Ovary (tissue), 9 donors: ENCODE data around the gene OXSM. TPM values are rescaled to one million over a fixed set of nuclear protein-coding genes. Genes with fewer than 3 reads are reported as not detected.

ENCODE experiments used
- DNase-seq, 5 donors: peaks; one replicate each; pipeline ENCODE4 v3.0.0-alpha.2; 2019 to 2020
- H3K27ac ChIP-seq, 2 donors: fragments of 200-600 bp; one replicate each; pipeline versions ENCODE4 v1.5.1 to v1.8.0; 2019 to 2022
- H3K27me3 ChIP-seq: fragments of 200-600 bp; one replicate; pipeline ENCODE4 v1.8.0; 2022
- H3K36me3 ChIP-seq: fragments of 200-600 bp; sonication (generic); one replicate; pipeline ENCODE4 v1.5.1; 2019
- H3K4me1 ChIP-seq: one replicate; pipeline ENCODE4 v1.8.1; 2013; ENCODE audit warnings: mild to moderate bottlenecking, moderate library complexity; ENCODE audit not compliant: insufficient read depth
- H3K4me3 ChIP-seq: fragments of 200-600 bp; sonication (generic); one replicate; pipeline ENCODE4 v1.5.1; 2017
- H3K9me3 ChIP-seq, 2 donors: fragments of 200-600 bp in 1 of 2; sonication (generic) in 1 of 2; one replicate each; pipeline versions ENCODE4 v1.5.1 to v1.8.1; 2013 to 2019; ENCODE audit warnings: mild to moderate bottlenecking in 1 of 2, moderate library complexity in 1 of 2
- EP300 ChIP-seq: sonication (generic); formaldehyde crosslinking; IDR thresholded peaks from one replicate; pipeline ENCODE4 v1.6.1; 2017; ENCODE audit warnings: antibody characterized with exemption
- POLR2A ChIP-seq: fragments of 450-650 bp; IDR thresholded peaks from one replicate; pipeline ENCODE4 v1.6.1; 2017; ENCODE audit warnings: antibody characterized with exemption, mild to moderate bottlenecking, moderate library complexity
- WGBS, 3 donors: extraction: QIAGEN DNeasy Blood & Tissue Kit in 1 of 3; methylation state at CpG; one replicate each; pipeline versions ENCODE4 v1.1.5 to v1.1.7; 2013 to 2017; 5-methylcytosine and 5-hydroxymethylcytosine counted together
- intact Hi-C, 4 donors: fragments of 100-400 bp; cut with DNase I; formaldehyde crosslinking; loops; one replicate each; pipeline versions ENCODE4 v1.11.0 to v1.15.1; 2022 to 2023
- polyA plus RNA-seq, 2 donors: library from polyadenylated mRNA; stranded (reverse); fragments of 200-250 nt in 1 of 2; fragments of 350-450 nt in 1 of 2; fragmentation: Illumina TruSeq in 1 of 2; extraction: RNeasy Lipid Tissue Mini Kit (QIAGEN cat#74804) in 1 of 2; gene quantifications; one replicate each; pipeline ENCODE4 v1.2.3, GENCODE V29; 2013 to 2014
- total RNA-seq, 7 donors: library from RNA; depleted of rRNA in 2 of 7; stranded (reverse); fragments of >200 nt in 2 of 7; fragmentation: NEBNext Ultra II Directional in 3 of 7; extraction: Animal tissue kit (Norgen Biotek cat#: 25700) in 3 of 7; gene quantifications; one replicate each; pipeline versions ENCODE4 v1.1.0 to v1.2.4, GENCODE V29; 2016 to 2023
- TF ChIP-seq, protein P1 (sequence below), 3 donors: fragments of 450-650 bp in 2 of 3; fragments of 200-600 bp in 1 of 3; IDR thresholded peaks; one replicate each; pipeline versions ENCODE4 v1.5.1 to v1.8.0; 2016 to 2022; ENCODE audit warnings: antibody characterized with exemption in 3 of 3, mild to moderate bottlenecking in 1 of 3
- donor health status: DM: no; HTN: no; CAD: no; lungs with moderate emphysema.
- donor health status: DM: no; HTN: no; CAD: no.
- donor health status: Bipolar disorder and iron deficiency.
- donor health status: DM: yes; HTN: yes; CAD: no.
- donor health status: DM: no; HTN: no; CAD: no.
- donor health status: DM: yes; HTN: yes; CAD: no.

OXSM gene
- total and polyA plus RNA-seq, 9 donors = 3.6 to 8.9 (median 6.6) TPM

DNA sequence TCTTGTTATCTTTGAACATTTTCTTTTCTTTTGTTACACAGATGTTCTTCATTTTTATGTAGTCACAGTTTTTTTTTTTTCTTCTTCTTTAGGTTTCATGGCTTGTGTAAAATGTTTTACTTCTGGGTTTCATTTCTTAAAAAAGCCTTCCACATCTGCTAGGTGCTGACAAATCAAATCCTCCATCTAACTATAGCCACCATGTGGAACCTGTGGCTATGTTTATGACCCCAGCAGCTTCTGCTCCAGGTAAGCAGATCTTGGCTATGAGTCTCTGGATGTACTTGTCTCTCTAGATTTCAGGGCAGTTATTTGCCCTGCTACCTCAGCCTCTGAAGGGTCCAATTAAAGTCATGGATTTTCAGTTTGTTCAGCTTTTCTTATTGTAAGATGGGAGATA, 44.5 kb downstream of the OXSM start:
- intact Hi-C loops = no loop called here
- Histone ChIP-seq H3K4me3 (no peak overlapping the region), H3K36me3 (no peaks in the 10 kb centered on the region), H3K4me1 (no peaks in the 10 kb centered on the region), H3K27me3 (no peaks in the 10 kb centered on the region), H3K27ac (no peak overlapping the region), H3K9me3 (no peaks in the 10 kb centered on the region)
- TF ChIP-seq EP300 (no peak), POLR2A (no peak)
- TF ChIP-seq, protein P1, sequence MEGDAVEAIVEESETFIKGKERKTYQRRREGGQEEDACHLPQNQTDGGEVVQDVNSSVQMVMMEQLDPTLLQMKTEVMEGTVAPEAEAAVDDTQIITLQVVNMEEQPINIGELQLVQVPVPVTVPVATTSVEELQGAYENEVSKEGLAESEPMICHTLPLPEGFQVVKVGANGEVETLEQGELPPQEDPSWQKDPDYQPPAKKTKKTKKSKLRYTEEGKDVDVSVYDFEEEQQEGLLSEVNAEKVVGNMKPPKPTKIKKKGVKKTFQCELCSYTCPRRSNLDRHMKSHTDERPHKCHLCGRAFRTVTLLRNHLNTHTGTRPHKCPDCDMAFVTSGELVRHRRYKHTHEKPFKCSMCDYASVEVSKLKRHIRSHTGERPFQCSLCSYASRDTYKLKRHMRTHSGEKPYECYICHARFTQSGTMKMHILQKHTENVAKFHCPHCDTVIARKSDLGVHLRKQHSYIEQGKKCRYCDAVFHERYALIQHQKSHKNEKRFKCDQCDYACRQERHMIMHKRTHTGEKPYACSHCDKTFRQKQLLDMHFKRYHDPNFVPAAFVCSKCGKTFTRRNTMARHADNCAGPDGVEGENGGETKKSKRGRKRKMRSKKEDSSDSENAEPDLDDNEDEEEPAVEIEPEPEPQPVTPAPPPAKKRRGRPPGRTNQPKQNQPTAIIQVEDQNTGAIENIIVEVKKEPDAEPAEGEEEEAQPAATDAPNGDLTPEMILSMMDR (IDR thresholded peaks at IDR 0.05) = no peak
- no peak for DNase-seq

DNA sequence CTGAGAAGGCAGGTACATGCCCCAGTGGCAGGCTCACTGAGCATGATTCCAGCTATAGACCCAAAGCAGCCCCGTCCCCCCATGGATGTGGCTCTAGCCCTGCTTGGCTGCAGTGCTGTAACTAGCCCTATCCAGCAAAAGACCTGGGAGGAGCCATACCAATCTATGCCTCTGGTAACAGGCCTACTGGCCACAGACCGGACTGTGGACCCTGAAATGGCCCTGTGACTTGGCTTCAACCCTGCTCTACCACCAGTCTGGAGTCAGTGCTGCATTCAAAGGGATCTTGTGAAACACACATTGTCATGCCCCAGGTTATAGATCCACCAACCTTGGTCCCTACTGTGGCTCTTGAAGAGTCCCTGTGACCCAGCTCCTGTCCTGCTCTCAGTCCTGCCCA, 46.7 kb downstream of the OXSM start:
- Histone ChIP-seq H3K4me1 (no peaks in the 10 kb centered on the region), H3K27ac (no peak overlapping the region), H3K4me3 (no peak overlapping the region), H3K9me3 (no peaks in the 10 kb centered on the region), H3K36me3 (no peaks in the 10 kb centered on the region), H3K27me3 (no peaks in the 10 kb centered on the region)
- intact Hi-C loops = no loop called here
- DNase-seq = no peak
- TF ChIP-seq, protein P1 (IDR thresholded peaks at IDR 0.05) = no peak
- TF ChIP-seq POLR2A (no peak), EP300 (no peak)
- WGBS, 3 donors = 83 to 93% (median 84%) methylated on average over 2 of the region's 2 CpGs

DNA sequence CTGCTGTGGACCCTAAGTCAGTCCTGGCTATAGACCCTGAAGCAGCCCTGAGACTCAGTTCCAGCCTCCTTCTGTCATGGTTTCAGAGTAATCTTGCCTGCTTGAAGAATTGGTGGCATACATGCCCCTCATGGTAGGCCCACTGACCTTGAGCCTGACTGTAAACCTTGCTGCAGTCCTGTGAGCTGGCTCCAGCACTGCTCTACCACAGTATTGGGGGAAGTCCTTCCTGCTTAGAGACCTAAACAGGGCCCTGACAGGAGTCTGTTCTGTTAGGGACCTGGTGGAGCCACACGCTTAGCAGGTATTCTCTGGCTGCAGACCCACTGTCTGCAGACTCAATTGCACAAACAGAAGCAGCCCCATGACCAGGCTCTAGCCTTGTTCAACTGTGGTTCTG, 47.1 kb downstream of the OXSM start:
- Histone ChIP-seq H3K4me1 (no peaks in the 10 kb centered on the region), H3K36me3 (no peaks in the 10 kb centered on the region), H3K9me3 (no peaks in the 10 kb centered on the region), H3K4me3 (no peak overlapping the region), H3K27me3 (no peaks in the 10 kb centered on the region), H3K27ac (no peak overlapping the region)
- 0% methylated on average over 1 of the region's 1 CpG for WGBS, 3 donors
- TF ChIP-seq POLR2A (no peak), EP300 (no peak)
- TF ChIP-seq, protein P1 (IDR thresholded peaks at IDR 0.05) = no peak
- intact Hi-C loops = no loop called here
- DNase-seq = no peak

DNA sequence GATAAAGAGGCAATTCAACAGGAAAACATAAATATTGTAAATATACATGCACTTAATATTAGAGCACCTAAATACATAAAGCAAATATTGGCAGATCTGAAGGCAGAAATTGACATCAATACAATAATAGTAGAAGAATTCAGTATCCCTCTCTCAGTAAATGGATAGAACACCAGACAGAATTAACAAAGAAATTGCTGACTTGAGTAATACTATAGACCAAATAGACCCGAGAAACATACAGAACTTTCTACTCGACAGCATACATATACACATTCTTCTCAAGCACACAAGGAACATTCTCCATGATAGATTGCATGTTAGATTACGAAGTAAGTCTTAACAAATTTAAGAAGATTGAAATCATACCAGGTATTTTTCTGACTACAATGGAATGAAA, 50.2 kb downstream of the OXSM start:
- no peak for TF ChIP-seq EP300
- TF ChIP-seq, protein P1 (IDR thresholded peaks at IDR 0.05) = no peak
- H3K27me3 ChIP-seq = no peaks in the 10 kb centered on the region
- no peak overlapping the region for H3K27ac ChIP-seq
- no peaks in the 10 kb centered on the region for H3K4me1 ChIP-seq
- no peaks in the 10 kb centered on the region for H3K9me3 ChIP-seq
- DNase-seq = no peak
- no peak overlapping the region for H3K4me3 ChIP-seq
- 92 to 96% (median 92%) methylated on average over 3 of the region's 3 CpGs for WGBS, 3 donors
- intact Hi-C loops = no loop called here
- H3K36me3 ChIP-seq = no peaks in the 10 kb centered on the region

DNA sequence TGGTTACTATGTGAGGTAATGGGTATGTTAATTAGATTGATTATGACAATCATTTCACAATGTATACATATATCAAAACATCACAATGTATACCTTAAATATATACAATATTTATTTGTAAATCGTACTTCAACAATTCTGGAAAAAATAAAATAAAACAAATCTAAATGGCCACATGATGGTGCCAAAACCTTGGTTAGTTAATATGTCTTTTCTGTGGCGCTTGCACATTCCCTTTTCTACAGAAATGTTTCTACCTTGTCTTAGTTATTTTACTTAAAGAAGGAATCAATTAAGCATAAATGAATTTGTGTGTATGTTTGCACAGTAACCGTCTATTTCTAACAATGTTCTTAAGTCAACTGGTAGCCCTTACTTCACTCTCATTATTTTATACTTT, 53.4 kb downstream of the OXSM start:
- no peaks in the 10 kb centered on the region for H3K27me3 ChIP-seq
- no peak for DNase-seq
- WGBS, 3 donors = 10 to 23% (median 12%) methylated on average over 3 of the region's 3 CpGs
- H3K27ac ChIP-seq = no peak overlapping the region
- H3K4me1 ChIP-seq = no peaks in the 10 kb centered on the region
- TF ChIP-seq, protein P1 (IDR thresholded peaks at IDR 0.05) = no peak
- TF ChIP-seq POLR2A (no peak), EP300 (no peak)
- H3K4me3 ChIP-seq = no peak overlapping the region
- intact Hi-C loops = no loop called here
- no peaks in the 10 kb centered on the region for H3K9me3 ChIP-seq
- no peaks in the 10 kb centered on the region for H3K36me3 ChIP-seq
